Lung (tissue), 12 donors: ENCODE measurements around the gene ASCL3. TPM values are rescaled to one million over a fixed set of nuclear protein-coding genes. Genes with fewer than 3 reads are reported as not detected.

Source experiments
- ATAC-seq: fragments of 200-7000 bp; cut with Tn5 transposase; one replicate; pipeline ENCODE4 v1.9.1; 2020; ENCODE audit warnings: moderate number of reproducible peaks; ENCODE audit not compliant: insufficient read depth, low FRiP score
- DNase-seq, 3 donors: peaks; one replicate each; pipeline ENCODE4 v3.0.0-alpha.2; 2013 to 2017
- H3K27ac ChIP-seq, 2 donors: one replicate each; pipeline ENCODE4 v1.5.1; 2013; ENCODE audit warnings: mild to moderate bottlenecking in 2 of 2, moderate library complexity in 2 of 2, control low read depth in 1 of 2, inconsistent platforms in 1 of 2, low read depth in 1 of 2, low read length in 1 of 2
- H3K27me3 ChIP-seq, 3 donors: one replicate each; pipeline ENCODE4 v1.5.1; 2013; ENCODE audit warnings: low read length in 2 of 3; ENCODE audit not compliant: control insufficient read depth in 3 of 3, insufficient read depth in 3 of 3
- H3K36me3 ChIP-seq, 4 donors: one replicate each; pipeline ENCODE4 v1.5.1; 2013; ENCODE audit warnings: low read length in 4 of 4, mild to moderate bottlenecking in 1 of 4, moderate library complexity in 1 of 4; ENCODE audit not compliant: control insufficient read depth in 4 of 4, insufficient read depth in 4 of 4
- H3K4me1 ChIP-seq, 5 donors: one replicate each; pipeline ENCODE4 v1.5.1; 2013; ENCODE audit warnings: low read length in 5 of 5, mild to moderate bottlenecking in 2 of 5, moderate library complexity in 1 of 5; ENCODE audit not compliant: control insufficient read depth in 5 of 5, insufficient read depth in 5 of 5
- H3K4me3 ChIP-seq: one replicate; pipeline ENCODE4 v1.5.1; 2013; ENCODE audit warnings: mild to moderate bottlenecking, control low read depth, moderate library complexity
- H3K9ac ChIP-seq, 2 donors: one replicate each; pipeline ENCODE4 v1.5.1; 2013; ENCODE audit warnings: low read length in 2 of 2, control low read depth in 1 of 2; ENCODE audit not compliant: insufficient read depth in 1 of 2
- H3K9me3 ChIP-seq, 4 donors: one replicate each; pipeline ENCODE4 v1.5.1; 2013; ENCODE audit warnings: low read length in 3 of 4, mild to moderate bottlenecking in 1 of 4, moderate library complexity in 1 of 4; ENCODE audit not compliant: control insufficient read depth in 4 of 4, insufficient read depth in 3 of 4
- CTCF ChIP-seq: IDR thresholded peaks from 2 replicates; pipeline ENCODE4 v1.5.1; 2012; ENCODE audit warnings: mild to moderate bottlenecking; ENCODE audit errors: control extremely low read depth, extremely low read depth
- WGBS, 2 donors: extraction: QIAGEN DNeasy Blood & Tissue Kit; methylation state at CpG; one replicate each; pipeline ENCODE4 v1.1.7; 2013; 5-methylcytosine and 5-hydroxymethylcytosine counted together
- polyA plus RNA-seq, 2 donors: library from polyadenylated mRNA; stranded (reverse); fragments of 200-250 nt; gene quantifications; one replicate each; pipeline ENCODE4 v1.2.1, GENCODE V29; 2013
- total RNA-seq, 2 donors: library from RNA; depleted of rRNA in 1 of 2; stranded (reverse); fragments of >200 nt in 1 of 2; gene quantifications; one replicate each; pipeline ENCODE4 v1.2.1, GENCODE V29; 2014 to 2021
- donor health status: control.
- donor health status: control.
- donor health status: Bipolar disorder and iron deficiency.
- donor health status: healthy.
- donor health status: DM: yes; HTN: yes; CAD: no.

The ASCL3 gene
- total and polyA plus RNA-seq, 4 donors, result not detected

GRCh38 chr11:8908099-8908498, 34.7 kb downstream of the ASCL3 start:
- Histone ChIP-seq H3K4me1 (peaks cover 0 to 13% (median 1%) of the 10 kb centered on the region in 5 donors), H3K27ac (no peak overlapping the region), H3K9ac (no peak overlapping the region), H3K27me3 (no peaks in the 10 kb centered on the region), H3K4me3 (no peak overlapping the region), H3K36me3 (no peaks in the 10 kb centered on the region), H3K9me3 (no peaks in the 10 kb centered on the region)
- no peak for TF ChIP-seq CTCF
- DNase-seq, result no peak
- ATAC-seq, result no peak

- no peak overlapping the region for H3K27ac ChIP-seq
- H3K9ac ChIP-seq, result no peak overlapping the region
- H3K4me3 ChIP-seq, result no peak overlapping the region
- H3K27me3 ChIP-seq, result no peaks in the 10 kb centered on the region
- no peak for TF ChIP-seq CTCF
- peaks cover 0 to 9% (median under 1%) of the 10 kb centered on the region in 5 donors for H3K4me1 ChIP-seq
- ATAC-seq (no peak), DNase-seq (no peak)
- no peaks in the 10 kb centered on the region for H3K36me3 ChIP-seq
- WGBS, 2 donors, result 87 to 100% methylated on average over 1 of the region's 1 CpG
- no peaks in the 10 kb centered on the region for H3K9me3 ChIP-seq
These were observed 35.7 kb downstream of the ASCL3 start for GRCh38 chr11:8907116-8907515.

- Histone ChIP-seq H3K4me3 (no peak overlapping the region), H3K9ac (no peak overlapping the region), H3K4me1 (peaks cover 0 to 6% (median 0%) of the 10 kb centered on the region in 5 donors), H3K27ac (no peak overlapping the region), H3K9me3 (no peaks in the 10 kb centered on the region), H3K36me3 (no peaks in the 10 kb centered on the region), H3K27me3 (no peaks in the 10 kb centered on the region)
- TF ChIP-seq CTCF, result no peak
- 71 to 95% methylated on average over 5 of the region's 5 CpGs for WGBS, 2 donors
- DNase-seq (no peak), ATAC-seq (no peak)
These were observed 37.2 kb downstream of the ASCL3 start for GRCh38 chr11:8905528-8906165.
